Esophagus mucosa (tissue), 1 donor: Measurements from ENCODE around the gene PKDCC. TPM values are rescaled to one million over a fixed set of nuclear protein-coding genes. Genes with fewer than 3 reads are reported as not detected.

Experiments
- ATAC-seq: fragments of 200-7000 bp; cut with Tn5 transposase; one replicate; pipeline ENCODE4 v1.9.1; 2020
- total RNA-seq: library from RNA; stranded (reverse); gene quantifications from one replicate; pipeline ENCODE4 v1.2.4, GENCODE V29; 2023
- donor health status: DM: yes; HTN: yes; CAD: no.

PKDCC gene, protein sequence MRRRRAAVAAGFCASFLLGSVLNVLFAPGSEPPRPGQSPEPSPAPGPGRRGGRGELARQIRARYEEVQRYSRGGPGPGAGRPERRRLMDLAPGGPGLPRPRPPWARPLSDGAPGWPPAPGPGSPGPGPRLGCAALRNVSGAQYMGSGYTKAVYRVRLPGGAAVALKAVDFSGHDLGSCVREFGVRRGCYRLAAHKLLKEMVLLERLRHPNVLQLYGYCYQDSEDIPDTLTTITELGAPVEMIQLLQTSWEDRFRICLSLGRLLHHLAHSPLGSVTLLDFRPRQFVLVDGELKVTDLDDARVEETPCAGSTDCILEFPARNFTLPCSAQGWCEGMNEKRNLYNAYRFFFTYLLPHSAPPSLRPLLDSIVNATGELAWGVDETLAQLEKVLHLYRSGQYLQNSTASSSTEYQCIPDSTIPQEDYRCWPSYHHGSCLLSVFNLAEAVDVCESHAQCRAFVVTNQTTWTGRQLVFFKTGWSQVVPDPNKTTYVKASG
- total RNA-seq, result 1.8 TPM

DNA sequence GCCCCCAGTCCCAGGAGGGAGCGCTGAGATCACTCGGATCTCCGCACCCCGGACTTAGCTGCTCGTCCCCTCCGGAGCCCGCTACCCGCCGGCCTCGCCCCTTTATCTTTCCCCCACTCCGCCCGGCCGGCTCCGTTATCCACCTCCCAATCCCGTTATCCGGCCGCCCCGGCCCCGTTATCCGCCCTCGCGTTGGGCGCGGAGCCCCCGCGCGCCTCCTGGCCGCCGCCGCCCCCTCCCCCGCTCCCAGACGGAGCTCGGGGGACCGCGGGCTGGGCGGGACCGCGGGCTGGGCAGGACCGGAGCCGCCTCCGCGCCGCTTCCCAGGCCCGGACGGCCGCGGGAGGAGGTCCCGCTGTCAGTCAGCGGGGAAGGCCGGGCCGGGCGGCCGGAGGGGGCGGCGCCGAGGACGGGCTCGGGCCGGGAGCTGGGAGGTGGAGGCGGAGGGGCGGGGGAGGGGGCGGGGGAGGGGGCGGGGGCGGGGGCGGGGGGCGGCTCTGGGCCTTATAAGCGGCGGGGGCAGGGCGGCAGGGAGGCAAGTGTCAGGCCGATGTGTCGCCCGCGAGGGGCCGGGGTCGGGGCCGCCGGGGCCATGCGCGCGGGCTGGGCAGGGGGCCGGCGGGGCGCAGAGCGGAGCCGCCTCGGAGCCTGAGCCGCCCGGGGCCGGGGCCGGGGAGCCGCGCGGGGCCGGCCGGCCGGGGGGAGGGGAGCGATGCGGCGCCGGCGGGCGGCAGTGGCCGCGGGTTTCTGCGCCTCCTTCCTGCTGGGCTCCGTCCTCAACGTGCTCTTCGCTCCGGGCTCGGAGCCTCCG is at the start of gene PKDCC:
Gene PKDCC (plus strand): TSS at position 534 of the 811 bp plus-strand sequence. CDS start 179 bp downstream, at position 713.
- peak; percentile 67 for ATAC-seq

DNA sequence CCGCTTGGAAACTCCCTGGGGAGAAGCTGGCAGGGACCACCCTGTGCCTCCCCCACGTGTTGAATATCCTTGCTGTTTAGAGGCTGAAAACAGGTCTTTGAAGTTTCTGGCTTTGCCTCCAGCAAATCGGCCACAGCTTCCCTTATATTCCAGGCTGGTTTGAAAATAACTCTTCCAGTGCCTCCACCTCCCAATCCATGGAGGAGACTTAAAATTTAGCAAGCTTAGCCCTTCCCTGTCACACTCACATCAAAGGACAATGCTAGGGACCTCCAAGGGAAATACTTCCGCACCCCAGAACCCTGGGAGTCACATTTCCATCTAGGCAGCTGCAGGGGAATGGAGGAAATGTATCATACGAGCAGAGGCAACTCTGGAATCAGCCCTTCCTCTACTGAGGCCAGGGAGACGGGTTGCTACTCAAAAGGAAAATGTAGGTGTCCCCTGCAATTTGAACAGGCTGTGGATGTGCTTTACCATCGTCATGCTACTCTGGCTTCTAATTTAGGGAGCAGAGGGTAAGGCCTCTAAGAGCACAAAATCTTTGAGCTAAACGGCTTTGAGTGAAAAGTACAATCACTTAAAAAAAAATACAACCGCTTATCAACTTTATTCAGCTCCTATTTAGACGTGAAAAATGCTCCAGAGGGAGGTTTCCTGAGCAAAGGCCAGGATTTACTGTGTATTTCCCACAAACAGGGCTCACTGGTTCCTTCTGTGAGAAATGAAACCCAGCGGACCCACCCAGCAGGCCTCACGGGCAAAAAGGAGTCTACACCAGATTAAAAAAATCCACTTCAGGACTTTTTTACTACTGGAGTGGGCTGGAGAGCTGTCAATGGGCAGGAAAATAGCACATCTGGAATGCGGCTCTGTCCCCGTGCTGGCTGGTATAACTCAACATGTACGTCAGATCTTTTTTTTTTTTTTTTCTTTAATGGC is 49.4 kb upstream of the PKDCC start:
- no peak for ATAC-seq

DNA sequence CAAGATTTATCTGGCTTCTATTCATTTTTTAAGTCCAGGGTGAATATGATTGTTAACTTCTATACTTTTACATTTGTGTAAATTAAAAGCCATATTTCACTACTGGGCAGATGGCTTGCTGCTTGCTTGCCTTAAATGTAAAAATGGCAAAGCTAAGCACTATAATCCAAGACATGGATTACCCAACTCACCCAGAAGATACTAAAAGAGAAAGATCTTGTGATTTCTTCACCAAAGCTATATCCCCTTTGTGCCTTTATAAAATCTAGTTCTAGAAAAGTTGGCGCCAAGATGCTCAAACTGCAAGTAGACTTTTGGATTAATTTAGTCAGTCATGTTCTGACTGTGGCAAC is 48.7 kb upstream of the PKDCC start:
- no peak for ATAC-seq

DNA sequence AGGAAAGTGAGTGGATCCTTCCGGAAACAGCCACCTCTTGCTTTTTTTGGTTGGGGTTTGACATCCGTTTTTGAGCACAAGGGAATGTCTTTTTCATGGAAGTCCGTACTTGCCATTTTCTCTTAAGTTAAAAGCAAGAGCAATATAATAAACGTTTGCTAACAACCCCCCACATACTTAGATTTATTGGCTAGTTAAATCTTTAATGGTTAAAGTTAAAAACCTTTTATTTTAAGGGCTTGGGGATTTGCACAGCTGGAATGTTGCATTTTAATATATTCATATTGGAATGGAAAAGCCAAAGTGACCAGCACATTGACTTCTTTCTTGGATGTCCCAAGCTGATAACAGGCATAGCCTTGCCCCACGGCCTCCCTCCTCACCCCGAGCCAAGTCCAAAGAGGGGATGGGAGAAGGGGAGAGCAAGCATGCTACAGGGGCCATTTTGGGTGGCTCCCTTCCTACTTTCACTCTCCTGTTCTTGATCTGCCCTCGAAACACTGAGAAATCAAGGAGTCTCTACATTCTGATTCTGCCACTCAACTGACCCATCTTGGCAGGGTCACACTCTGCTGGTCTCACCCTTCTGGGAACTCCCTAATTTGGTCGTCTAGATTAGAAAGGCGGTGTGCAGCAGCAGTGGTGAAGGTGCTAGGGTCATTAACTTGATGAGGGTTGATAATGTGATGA is 48.1 kb upstream of the PKDCC start:
- ATAC-seq, result no peak

DNA sequence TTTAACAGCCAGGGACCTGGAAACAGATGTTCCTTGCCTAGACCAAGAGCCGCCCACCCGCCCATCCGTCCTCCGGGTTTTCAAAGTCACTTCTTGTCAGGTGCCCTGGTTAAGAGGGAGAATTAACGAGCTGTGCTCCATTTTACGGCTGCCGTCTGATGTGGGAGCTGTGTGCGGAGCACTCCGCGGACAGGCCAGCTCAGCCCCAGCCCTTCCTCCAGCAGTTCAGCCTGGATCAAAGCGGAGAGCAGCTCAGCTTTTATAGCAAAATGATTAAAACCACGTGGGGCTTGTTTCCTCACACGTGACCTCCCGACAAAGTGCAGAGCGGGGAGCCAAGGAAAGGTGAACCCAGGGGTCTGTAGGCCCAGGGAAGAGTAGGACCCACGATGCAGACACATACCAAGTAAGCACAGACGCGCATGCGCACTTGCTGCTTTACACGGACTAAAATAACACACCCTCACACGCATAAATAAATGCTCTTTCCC is 46.1 kb upstream of the PKDCC start:
- no peak for ATAC-seq

DNA sequence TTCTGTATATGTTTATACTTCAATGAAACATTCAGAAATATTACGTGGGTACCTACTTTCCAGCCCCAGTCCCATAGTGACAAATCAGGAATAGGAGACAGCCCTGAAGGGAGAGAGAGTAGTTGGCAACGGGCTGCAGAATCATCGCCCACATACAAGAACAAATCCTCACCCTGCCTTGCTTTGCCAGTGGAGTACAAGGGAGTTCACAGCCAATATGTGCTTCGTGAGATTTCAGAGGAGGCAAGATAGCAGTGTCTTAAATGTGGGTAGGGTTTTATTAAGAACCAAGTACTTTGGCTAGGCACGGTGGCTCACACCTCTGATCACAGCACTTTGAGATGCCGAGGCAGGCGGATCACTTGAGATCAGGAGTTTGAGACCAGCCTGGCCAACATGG is 40.3 kb upstream of the PKDCC start:
- no peak for ATAC-seq

DNA sequence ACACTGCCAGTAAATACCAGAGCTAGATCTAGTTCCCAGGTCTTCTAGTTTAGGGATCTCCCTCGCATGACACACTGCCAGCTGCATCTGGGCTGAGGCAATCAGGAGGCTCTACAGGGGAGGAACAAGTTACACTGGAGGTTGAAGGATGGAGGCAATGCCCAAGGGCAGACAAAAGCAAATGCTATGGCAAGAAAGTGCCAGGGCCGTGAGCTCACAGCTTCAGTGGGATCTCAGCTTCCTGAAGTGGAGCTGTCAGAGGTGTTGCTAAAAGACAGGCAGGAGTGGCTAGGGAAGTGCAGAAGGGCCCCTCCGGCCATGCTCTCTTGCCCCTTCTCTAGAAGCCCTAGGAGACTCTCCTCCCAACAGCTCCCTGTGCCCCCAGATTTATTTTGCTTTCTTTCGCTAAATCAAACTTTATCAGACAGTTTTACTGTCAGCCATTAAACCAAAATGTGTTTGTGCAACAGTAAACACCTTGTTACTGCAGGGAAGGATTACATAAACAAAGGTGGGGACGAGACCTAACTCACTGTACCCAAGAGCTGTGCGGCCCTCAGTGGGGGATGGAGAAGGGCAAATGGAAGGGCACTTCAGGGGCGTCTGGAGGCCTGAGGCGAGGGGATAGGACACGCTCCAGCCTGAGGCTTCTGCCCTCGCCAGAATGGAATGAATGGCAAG is 39.4 kb upstream of the PKDCC start:
- ATAC-seq, result no peak

DNA sequence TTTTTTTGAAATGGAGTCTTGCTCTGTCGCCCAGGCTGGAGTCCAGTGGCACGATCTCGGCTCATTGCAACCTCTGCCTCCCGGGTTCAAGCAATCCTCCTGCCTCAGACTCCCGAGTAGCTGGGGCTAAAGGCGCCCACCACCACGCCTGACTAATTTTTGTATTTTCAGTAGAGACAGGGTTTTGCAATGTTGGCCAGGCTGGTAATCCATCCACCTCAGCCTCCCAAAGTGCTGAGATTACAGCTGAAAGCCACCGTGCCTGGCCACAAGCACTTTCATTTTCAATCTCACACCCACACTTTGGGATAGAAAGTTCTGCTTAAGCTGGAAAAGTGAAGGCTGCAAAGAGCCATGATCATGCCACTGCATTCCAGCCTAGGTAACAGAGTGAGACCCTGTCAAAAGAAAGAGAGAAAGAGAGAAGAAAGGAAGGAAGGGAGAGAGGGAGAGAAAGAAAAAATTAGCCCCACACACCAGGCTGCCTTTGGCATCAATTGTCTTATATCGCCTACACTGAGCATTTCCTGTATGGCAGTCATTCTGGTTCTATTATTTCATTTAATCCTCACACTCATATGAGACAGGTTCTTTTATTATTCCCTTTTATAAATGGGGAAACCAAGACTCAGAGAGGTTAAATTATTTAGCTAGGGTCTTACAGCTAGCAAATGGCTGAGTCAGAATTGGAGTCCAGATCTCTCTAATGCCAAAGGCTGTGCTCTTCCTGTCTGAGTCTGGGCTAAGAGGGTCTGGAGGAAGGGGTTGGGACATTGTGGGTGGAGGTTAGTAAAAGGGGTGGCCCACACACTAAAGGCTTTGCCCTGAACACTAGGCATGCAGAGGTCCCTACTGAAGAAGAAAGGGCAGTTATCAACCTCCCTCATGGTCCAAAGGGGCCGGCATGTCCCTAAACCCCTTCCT is 37.9 kb upstream of the PKDCC start:
- ATAC-seq, result no peak

DNA sequence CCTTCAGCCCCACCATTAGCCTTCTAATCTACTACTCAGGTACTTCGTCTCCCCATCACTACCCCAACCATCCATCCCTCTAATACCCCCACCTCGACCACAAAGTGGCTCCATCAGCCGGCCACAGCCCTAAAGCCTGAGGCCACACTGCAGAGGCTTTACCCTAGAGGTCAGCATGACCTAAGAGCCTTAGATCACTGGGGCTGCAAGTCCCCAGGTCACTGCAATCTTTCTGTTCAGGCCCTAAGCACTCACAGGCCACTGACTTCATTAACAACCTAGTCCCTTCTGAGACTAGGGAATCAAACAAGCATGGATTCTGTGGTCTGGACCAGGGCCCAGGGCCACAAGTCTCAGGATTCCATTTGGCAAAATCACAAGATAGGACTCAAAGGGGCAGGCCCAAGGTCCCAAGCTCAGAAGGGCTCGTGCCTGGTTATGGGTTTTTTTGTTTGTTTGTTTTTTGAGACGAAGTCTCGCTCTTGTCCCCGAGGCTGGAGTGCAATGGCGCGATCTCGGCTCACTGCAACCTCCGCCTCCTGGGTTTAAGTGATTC is 37.0 kb upstream of the PKDCC start:
- no peak for ATAC-seq

DNA sequence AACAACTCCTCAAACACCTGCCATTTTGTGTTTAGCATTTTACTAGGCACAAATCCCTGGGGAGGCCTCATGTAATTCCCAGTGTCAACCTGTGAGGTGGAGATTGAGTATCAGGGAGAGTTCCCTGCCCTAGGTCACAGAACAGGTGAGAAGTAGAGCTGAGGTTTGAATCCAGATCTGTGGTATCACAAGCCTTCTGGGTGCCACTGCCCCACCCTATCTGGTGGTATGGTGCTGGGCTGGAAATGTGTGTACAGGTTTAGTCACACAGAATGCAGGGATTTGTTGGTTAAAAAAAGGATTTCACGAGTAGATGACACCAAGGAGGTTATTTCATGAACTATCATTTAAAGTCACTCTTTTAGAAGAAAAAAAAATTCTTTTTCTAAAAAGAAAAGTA is 35.7 kb upstream of the PKDCC start:
- ATAC-seq, result peak; percentile 80

DNA sequence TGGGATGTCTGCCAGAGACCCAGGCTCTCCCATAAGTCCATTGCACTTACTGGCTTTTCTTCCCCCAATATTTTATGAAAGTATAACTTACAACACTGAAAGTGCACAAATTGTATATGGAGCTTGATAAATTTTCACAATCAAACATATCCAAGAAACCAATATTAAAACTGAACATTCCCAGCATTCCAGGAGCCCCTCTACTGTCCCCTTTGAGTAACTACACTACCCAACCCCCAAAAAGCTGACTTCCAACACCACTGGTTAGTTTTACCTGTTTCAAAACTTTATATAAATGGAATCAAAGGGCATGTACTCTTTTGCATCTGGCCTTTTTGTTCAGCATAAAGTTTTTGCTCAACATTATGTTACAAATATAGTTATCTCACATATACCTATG is 35.2 kb upstream of the PKDCC start:
- no peak for ATAC-seq

DNA sequence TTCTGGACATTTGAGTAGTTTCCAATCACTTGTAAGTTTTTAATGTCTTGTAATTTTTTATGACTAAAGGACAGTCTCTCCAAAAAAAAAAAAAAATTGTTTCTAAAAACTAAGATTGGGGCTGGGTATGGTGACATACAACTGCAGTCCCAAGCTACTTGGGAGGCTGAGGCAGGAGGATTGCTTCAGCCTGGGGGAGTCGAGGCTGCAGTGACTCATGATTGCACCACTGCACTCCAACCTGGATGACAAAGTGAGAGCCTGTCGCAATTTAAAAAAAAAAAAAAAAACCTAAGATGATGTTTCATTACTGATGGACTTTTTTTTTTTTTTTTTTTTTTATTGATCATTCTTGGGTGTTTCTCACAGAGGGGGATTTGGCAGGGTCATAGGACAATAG is 34.4 kb upstream of the PKDCC start:
- ATAC-seq, result no peak

DNA sequence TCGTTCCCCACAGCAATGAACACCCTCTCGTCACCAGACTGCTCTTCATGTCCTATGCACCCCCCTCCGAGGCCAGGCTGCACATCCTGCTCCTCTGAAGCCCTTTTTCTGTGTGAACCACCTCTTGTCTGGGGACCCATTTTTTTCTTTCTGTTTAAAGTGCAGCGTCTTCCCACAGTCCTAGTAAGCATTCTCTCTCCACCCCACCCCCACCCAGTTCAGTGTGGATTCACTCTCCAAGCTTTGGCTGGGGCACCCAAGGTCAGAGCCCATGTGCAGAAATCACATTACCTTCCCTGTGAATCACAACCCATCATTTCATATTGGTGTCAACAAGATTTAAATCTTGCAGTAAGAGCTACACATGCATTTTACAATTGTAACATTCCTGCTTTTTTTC is 26.4 kb upstream of the PKDCC start:
- no peak for ATAC-seq

DNA sequence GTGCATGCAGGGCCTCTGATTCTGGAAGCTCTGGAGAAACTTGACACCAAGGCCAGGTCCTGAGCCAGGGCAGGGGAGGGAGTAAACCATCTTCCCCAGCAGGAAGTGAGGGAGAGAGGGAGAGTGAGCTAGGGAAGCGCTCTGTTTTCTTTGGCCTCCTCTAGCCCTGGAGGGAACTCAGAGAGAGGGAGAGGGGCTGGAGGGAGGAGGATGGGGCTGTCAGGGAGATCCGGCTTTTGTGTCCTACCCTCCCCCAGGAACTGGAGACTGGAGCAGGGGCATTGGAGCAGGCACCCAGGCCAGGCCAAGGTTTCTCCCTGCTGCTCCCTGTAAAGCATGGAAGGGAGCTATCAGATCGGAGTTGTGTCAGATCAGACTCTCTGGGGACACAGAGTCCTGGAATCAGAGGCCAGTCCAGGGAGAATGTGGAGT is 22.7 kb upstream of the PKDCC start:
- no peak for ATAC-seq

DNA sequence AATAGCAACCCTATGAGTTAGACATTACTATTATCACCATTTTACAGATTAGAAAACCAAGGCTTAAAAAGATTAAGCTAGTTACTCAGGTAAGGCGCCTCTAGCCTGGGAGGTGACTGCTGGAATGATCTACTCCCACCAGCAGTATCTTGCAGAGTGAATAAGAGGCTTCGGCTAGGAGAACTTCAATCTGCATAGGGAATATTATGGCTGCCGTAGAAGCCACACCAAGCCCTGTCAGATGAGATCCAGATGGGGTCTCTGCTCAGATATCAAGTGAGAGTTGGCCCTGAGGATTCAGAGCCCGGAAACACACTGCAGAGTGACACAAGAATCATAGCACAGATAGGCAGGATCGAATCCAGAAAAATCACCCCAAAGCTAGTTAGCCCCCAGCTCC is 21.5 kb upstream of the PKDCC start:
- no peak for ATAC-seq

DNA sequence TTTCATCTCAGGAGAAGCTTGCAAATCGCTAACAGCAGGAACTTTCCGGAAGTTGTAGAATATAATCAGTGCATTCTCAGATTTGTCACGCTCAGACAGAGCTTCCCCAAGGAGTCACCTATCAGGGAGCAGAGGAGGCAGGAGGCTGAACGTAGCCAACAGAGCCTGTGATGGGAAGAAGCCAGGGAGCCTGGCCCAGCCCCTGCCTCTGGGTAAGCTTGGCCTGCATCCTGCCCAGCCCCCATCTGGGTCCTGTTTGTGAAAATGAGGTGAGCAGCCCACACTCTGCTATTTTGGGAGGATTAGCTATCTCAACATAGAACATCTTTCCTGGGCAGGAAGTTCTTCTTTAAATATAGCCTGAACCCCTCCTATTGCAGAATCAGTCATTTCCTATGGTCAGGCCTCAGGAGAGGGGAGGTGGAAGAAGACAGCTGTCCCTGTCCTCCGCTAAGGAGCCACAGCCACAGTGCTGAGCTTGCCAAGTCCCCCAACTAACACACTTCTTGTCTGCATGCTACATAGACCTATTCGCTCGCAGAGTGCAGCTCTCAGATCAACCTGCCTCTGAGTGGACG is 19.2 kb upstream of the PKDCC start:
- ATAC-seq, result no peak

DNA sequence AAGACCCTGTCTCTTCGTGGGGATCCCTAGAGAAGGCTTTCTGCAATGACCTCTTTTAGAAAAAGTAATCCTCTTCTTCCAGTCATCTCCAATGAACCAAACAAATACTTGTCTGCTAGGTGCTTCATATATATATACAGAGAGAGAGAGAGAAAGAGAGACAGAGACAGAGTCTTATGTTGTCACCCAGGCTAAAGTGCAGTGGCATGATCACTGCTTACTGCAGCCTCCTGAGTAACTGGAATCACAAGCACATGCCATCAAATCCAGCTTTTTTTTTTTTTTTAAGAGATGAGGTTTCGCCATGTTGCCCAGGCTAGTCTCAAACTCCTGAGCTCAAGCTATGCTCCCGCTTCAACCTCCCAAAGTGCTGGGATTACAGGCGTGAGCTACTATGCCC is 18.6 kb upstream of the PKDCC start:
- no peak for ATAC-seq

DNA sequence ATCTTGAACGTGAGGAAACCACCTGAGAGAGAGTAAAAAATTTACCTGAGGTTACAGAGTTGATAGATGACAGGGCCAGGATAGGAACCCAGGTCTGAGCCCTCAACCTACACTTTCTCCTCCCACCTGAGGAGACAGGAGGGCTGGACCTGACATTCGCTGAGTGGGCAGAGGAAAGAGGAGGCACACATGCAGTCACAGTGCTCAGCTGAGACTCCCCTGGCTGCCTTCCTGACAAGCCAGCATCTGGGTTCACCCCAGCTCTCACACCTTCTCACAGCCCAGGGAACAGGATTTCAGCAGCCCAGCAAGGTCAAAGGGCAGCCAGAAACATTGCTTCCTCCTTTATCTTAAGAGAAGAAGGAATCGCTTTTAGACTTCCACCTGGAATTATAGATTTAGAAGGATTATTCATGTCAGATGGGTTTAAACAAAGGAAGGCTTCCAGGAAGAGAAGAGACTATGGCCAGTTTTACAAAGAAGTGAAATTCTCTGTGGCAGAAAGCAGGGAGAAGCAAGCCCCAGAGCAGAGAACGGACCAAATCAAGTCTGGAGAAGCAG is 18.1 kb upstream of the PKDCC start:
- ATAC-seq, result no peak

DNA sequence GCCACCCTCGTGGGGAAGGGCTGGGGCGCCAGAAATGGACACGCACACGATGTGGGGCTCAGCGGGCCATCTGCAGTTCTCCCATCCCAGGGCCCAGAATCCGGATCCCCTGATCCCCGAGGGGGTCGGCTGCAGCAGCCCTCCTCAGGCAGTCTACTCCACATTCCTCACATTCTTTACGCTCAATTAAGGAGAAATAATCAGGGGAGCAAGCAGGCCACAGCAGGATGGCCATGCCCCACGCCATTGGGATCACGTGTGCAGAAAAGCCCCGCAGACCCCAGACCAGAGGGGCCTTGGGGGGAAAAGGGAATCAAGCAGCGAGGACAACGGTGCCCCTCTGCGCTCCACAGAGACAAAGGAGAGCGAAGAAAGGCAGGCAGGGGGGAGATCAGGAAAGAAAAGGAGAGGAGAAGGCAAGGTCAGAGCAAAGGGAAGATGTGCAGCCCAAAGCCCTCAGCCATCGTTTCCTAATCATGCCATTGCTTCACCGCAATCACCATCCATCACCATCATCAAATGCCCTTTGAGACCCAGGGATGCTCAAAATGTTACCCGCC is 17.5 kb upstream of the PKDCC start:
- no peak for ATAC-seq
